Measurements from ENCODE around the gene DNTT. TPM values are rescaled to one million over a fixed set of nuclear protein-coding genes. Genes with fewer than 3 reads are reported as not detected.

Gene DNTT
- total RNA-seq, 1 donor = not detected

DNA sequence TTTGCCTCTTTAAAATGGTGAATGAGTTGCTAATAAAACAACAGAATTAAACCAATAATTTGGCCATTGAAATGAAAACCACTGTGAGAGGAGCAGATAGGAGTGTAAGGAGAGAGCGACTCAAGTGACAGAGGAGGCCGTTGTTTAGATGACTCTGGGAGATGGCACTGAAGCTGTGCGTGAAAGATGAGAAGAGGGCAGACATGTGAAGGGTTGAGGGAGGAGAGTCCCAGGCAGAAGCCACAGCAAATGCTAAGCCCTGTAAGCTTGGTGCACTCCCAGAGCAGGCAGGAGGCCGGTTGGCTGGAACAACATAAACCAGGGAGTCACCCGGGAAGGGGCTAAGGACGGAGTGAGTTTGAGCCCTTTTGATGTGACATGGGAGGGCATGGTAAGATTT lies 55.4 kb downstream of the DNTT start:
- no peak for DNase-seq (ENCODE audit: low read depth)
- TF ChIP-seq, protein P1, sequence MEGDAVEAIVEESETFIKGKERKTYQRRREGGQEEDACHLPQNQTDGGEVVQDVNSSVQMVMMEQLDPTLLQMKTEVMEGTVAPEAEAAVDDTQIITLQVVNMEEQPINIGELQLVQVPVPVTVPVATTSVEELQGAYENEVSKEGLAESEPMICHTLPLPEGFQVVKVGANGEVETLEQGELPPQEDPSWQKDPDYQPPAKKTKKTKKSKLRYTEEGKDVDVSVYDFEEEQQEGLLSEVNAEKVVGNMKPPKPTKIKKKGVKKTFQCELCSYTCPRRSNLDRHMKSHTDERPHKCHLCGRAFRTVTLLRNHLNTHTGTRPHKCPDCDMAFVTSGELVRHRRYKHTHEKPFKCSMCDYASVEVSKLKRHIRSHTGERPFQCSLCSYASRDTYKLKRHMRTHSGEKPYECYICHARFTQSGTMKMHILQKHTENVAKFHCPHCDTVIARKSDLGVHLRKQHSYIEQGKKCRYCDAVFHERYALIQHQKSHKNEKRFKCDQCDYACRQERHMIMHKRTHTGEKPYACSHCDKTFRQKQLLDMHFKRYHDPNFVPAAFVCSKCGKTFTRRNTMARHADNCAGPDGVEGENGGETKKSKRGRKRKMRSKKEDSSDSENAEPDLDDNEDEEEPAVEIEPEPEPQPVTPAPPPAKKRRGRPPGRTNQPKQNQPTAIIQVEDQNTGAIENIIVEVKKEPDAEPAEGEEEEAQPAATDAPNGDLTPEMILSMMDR (IDR thresholded peaks at IDR 0.05; ENCODE audit: insufficient read depth, low read length) = no peak
- H3K4me3 ChIP-seq (ENCODE audit: low read depth, low read length) = no peak overlapping the region

GRCh38 chr10:96360331-96360730 lies 56.1 kb downstream of the DNTT start:
- TF ChIP-seq, protein P1 (IDR thresholded peaks at IDR 0.05; ENCODE audit: insufficient read depth, low read length) = no peak
- H3K4me3 ChIP-seq (ENCODE audit: low read depth, low read length) = no peak overlapping the region
- no peak for DNase-seq (ENCODE audit: low read depth)

GRCh38 chr10:96360766-96361165 lies 56.5 kb downstream of the DNTT start:
- TF ChIP-seq, protein P1 (IDR thresholded peaks at IDR 0.05; ENCODE audit: insufficient read depth, low read length) = no peak
- no peak overlapping the region for H3K4me3 ChIP-seq (ENCODE audit: low read depth, low read length)

GRCh38 chr10:96365571-96365970 lies 61.3 kb downstream of the DNTT start:
- TF ChIP-seq, protein P1 (IDR thresholded peaks at IDR 0.05; ENCODE audit: insufficient read depth, low read length) = no peak
- no peak for DNase-seq (ENCODE audit: low read depth)
- H3K4me3 ChIP-seq (ENCODE audit: low read depth, low read length) = no peak overlapping the region

More at GRCh38 chr10:96360766-96361165, 56.5 kb downstream of the DNTT start:
- DNase-seq (ENCODE audit: low read depth) = no peak

DNA sequence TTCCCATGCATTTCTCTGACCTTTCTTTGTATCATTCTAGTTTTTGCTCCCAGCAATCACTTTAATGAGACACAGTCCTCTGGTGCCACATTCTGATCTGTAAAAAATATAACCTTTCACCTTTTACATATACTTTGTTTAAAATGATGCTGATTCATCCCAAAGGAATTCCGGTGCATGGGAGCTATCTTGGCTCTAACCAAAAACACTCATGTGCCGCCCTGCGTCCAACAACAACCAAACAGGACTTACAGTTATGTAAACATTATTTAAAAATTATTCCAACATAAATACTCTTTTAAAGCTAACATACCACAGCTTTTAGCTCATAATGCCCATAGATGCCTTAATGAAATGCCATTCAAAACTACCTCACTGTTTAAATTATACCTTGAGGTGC lies 62.3 kb downstream of the DNTT start:
- DNase-seq (ENCODE audit: low read depth) = no peak

DNA sequence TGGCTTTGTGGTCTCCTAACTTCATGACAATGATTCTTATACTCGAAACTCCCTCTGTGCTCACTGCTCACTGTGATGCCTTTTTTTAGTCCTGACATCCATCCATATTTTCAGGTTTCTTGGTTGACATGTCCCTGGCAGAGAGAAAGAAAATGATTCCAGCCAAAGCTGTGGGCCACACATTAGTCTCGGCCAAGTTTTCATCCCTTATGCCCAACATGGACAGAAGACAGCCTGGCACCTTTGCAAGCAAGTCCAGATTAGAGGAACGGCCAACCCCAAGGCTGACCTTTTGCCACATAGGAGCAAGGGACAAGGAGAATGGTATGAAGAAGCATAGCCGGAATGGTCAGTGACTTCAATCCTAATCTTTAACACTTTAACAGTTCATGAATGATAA lies 63.2 kb downstream of the DNTT start:
- TF ChIP-seq, protein P1 (IDR thresholded peaks at IDR 0.05; ENCODE audit: insufficient read depth, low read length) = no peak
- no peak overlapping the region for H3K4me3 ChIP-seq (ENCODE audit: low read depth, low read length)
- no peak for DNase-seq (ENCODE audit: low read depth)

More for the DNA sequence above, 62.3 kb downstream of the DNTT start:
- no peak overlapping the region for H3K4me3 ChIP-seq (ENCODE audit: low read depth, low read length)
- TF ChIP-seq, protein P1 (IDR thresholded peaks at IDR 0.05; ENCODE audit: insufficient read depth, low read length) = no peak

- DNase-seq (ENCODE audit: low read depth) = no peak
- no peak overlapping the region for H3K4me3 ChIP-seq (ENCODE audit: low read depth, low read length)
- TF ChIP-seq, protein P1 (IDR thresholded peaks at IDR 0.05; ENCODE audit: insufficient read depth, low read length) = no peak
Measured at GRCh38 chr10:96368971-96369370, 64.7 kb downstream of the DNTT start.
